ENCODE results near the gene NALCN.

Gene NALCN

GRCh38 chr13:101271681-101272245 is 144.5 kb downstream of the NALCN start:
- no peak for DNase-seq

GRCh38 chr13:101267656-101268055 is 148.7 kb downstream of the NALCN start:
- no peak for DNase-seq

DNA sequence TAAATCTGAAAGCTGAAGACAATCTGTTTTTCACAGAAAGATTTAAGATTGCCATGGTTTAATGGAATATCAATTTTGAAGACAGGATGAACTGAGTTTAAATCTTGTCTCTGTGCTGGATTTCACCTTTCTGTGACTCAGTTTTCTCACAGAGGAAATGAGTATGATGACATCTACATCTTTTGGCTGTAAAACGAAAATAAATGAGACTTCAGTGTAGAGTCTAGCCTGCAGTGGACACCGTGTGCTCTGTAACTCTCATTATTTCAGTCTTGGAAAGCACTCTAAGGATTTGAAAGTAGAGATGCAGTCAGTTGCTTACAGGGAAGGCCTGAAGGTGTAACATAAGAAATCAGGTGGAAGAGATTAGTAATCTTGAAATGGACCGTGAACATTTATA is 150.4 kb downstream of the NALCN start:
- no peak for DNase-seq

GRCh38 chr13:101264931-101265330 is 151.4 kb downstream of the NALCN start:
- no peak for DNase-seq

DNA sequence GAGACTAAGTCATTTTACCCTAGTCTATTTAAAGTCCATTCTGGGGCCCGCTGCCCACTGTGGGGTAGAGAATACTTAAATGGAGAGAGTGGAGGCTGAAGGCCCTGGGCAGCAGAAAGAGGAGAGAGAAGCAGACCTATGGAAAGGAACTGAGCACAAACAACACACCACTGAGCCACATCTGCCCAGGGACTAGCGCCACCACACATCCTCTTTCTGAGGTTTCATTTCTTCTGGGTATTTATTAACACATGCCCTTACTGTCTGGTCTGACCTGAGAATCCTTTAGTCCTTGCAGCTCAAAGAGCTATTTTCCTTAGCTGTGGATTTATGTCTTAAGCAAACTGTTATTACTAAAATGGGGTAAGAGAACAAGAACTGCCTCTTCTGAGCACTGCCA is 154.0 kb downstream of the NALCN start:
- DNase-seq: no peak

GRCh38 chr13:101258509-101258908 is 157.8 kb downstream of the NALCN start:
- no peak for DNase-seq

DNA sequence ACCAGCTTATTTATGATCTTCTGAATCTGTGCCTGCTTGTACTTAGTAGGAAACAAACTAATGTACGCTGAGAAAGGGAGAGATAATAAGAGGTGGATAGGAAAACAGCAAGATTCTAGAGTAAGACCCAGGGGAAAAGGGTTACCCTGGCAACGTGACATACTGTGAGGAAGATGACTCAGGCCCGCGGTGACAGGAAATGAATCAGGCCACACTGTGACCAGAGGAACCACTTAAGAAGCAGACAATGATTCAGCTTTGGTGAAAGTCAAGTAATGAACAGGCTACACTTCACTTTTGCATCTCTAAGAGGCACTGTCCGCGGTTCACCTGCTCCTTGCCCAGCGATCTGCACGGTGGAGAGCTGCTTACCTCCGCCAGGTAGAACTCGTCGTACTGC is 158.2 kb downstream of the NALCN start:
- DNase-seq: peak; percentile 45

GRCh38 chr13:101248739-101249514 is 167.4 kb downstream of the NALCN start:
- no peak for DNase-seq

DNA sequence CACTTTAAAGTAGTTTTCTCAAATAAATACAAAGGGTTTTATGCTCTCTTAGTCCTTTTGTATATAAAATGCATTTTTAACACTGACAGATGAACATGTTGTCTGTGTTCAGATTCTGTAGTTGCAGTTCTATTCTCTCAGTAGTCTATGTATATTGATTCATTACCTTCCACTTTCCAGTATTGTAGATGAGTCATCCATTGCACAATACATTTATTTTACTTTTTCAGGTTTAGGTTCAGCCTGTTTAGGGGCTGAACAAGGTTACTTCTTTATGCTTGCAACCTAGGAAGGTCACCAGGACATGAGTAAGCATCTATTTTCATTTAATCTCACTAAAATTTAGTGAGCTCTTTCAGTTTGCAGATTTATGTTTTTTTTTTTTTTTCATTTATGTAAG is 173.6 kb downstream of the NALCN start:
- no peak for DNase-seq

DNA sequence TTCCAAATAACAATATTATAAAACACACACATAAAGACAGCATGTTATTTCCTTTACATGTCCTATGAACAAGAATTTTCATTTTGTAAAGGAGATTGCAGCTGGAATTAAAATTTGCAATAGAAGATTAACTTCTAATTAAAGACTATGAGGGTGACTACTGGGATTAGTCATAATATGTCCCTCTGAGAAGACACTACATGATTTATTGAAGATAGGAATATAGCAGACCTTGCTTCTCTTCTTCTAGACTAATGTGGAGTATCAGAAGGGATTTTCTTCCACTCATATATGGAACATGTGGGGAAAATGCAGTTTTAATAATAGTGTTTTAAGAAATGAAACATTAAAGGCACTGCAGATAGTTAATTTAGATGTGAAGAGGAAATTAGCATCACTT is 177.8 kb downstream of the NALCN start:
- DNase-seq: no peak

DNA sequence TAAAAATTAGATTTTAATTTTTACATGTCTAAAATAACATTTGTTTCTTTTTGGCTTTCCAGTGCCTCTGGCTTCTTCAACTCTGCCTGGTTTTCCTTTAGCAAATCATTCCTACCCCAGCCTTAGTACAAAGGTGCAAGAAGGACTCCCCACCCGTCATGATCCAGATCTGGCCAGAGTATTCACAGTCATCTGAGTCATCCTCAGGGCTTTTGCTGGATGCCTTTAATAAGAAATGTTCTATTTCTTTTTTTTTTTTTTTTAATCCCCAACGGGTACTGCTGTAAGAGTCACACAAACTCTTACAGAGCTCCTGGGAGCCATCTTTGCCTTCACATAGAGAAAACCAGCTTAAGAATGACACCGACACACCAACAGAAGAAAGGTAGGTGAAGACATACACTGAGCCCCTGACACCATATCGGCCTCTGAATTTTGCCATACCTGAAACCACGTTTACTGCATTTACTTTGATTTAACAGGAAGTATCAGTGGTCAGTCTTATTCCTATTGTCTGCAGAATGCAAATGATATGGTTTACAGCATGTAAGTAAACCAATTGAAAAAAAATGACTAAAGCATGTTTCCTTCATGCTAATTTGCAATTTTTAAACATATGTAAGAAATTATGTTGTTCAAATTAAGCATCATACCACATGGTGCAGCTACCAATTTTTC is 184.4 kb downstream of the NALCN start:
- DNase-seq: no peak

DNA sequence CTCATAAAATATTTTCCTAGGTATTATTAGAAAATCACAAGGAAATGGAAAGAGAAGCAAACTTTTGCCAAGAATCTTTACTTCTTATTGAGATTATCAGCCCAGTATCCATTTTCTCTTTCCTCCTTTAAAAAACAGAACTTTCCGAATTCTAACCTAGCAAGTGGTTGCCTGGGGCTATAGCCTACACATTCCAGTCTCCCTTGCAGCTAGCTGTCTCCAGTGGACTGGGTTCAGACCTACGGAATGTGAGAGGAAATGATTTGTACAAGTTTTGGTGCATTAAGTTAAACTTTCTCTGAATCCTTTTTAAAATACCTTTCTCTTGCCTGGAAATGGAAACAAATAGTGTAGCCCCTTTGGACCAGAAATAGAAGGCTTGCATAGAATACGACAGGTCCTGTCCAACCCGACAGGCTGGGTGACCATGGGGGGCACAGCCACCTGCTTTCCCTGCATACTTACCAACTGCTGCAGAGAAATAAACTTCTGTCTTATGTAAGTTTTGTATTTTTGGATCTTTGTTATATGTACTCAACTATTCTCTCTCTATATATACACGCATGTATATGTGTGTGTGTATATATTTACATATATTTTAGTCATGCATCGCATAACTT is 185.9 kb downstream of the NALCN start:
- DNase-seq: no peak

DNA sequence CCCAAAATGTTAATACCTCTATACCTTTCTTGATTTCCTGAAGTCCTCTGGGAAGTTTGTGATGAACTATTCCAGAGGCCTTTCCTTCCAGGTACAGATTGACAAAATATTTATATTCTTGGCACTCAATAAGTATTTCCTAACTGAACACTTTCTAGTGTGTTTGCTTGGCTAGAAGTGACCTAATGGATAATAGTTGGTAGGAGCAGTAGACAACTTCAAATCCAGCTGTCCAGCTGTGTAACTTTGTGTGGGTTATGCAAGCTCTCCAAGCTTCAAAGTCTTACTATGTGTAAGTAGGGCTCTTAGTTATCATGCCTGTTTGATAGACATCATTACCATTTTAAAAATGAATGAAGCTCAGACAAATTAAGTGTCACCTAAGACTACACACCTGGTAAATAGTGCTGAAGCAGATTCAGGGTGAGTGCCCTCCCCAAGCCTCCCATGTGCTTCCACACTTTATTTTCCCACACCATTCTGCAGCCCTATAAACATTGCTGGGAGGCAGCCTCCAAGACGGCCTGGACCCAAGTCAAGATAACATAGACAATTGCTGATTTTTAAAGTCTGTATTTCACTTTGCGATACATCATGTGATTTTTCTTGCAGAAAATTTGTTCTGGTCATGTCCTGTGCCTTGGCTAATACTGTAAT is 196.6 kb downstream of the NALCN start:
- DNase-seq: no peak

GRCh38 chr13:101218484-101218883 is 197.8 kb downstream of the NALCN start:
- DNase-seq: no peak

GRCh38 chr13:101217086-101217485 is 199.2 kb downstream of the NALCN start:
- no peak for DNase-seq

- no peak for DNase-seq
Measured at GRCh38 chr13:101211261-101211660, 205.0 kb downstream of the NALCN start.

GRCh38 chr13:101210774-101211173 is 205.5 kb downstream of the NALCN start:
- no peak for DNase-seq

- DNase-seq: no peak
Measured at GRCh38 chr13:101209206-101209893, 207.0 kb downstream of the NALCN start.

- DNase-seq: no peak
Measured at GRCh38 chr13:101205408-101205807, 210.9 kb downstream of the NALCN start.

- DNase-seq: no peak
Measured at GRCh38 chr13:101204270-101205020, 211.9 kb downstream of the NALCN start.

GRCh38 chr13:101202590-101202989 is 213.7 kb downstream of the NALCN start:
- DNase-seq: no peak

GRCh38 chr13:101190976-101191375 is 225.3 kb downstream of the NALCN start:
- no peak for DNase-seq
